NCI-H146 (cell line): ENCODE data around the gene TPRA1.
"Not testable (repeated sequence)": the region's sequence is repeated elsewhere in the genome, so short reads cannot be mapped to it uniquely, and the experiment has no call there.

Source experiments
- DNase-seq: peaks from one replicate; lab custom pipeline; 2025; lab: John Stamatoyannopoulos, UW

TPRA1 gene

GRCh38 chr3:127536830-127537812, 53.4 kb downstream of the TPRA1 start:
- peak; percentile 31 for DNase-seq

DNA sequence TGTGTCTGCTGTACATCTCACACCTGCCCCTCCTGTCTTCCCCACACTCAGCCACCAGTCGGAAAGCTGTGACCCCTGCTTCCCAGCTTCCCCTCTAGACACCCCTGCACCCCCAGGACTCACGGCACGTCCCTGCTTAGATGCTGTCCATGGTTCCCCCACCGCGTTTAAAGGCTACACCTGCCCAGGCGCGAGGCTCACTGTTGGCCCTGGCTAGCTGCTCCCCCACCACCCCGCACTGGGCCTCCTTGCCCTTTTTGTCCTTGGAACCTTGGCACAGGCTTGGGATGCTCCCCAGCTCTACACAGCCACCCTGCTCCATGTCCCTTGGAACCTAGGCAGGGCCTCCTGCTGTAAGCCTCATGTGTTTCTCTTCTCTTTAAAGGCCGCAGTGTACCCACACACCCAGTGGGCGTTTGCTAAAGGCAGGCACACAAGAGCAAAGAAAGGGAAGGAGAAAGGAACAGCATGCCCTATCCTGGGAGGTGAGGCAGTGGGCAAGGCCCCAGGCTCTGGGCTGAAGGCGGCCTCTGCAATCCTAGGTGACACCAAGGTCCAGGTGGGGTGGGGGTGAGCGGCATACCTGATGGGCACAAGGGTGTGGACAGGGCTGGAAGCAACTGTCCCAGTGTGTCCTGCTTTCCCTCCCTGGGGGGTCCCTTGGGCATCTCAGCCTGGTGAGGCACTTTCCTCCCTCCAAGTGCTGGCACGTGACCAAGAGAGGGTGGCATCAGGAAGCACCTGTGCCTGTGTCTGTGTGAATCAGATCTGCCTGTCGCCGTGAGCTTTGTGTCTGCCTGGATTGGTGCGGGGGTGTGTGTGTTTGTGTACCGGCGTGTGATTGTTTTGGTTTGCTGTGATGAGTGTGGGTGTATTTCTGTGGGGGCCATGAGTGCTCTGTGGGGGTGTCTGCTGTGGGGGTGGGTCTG, 54.4 kb downstream of the TPRA1 start:
- DNase-seq = no peak

DNA sequence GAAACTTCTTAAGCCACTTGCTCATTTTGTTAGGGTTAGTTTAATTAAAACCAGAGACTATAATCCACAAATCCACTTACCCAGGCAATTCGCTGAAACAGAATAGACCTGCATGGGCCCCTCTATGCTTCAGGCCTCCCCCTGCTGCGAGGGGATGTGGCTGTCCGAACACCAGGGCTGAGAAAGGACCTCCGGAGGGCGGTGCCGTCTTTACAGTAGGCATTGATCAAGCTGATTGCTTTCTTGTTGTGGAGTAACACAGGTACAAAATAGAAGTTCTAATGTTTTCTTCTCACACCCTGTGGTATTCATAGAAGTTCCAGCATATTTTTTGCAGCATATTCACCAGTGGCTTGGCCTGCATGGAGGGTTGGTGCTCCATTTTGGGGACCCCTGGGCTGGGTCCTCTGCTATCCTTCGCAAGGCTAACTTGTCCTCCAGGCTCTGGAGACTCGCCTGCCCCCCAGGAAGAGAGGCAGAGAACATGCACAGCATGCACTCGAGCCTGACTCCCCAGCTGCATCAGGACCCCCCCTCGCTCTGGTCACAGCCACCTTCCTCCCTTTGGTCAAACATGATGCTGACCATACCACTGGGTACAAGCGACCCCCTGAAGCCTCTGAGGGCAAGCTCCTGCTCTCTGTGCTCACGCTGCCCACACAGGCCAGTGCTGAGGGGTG, 55.3 kb downstream of the TPRA1 start:
- no peak for DNase-seq

DNA sequence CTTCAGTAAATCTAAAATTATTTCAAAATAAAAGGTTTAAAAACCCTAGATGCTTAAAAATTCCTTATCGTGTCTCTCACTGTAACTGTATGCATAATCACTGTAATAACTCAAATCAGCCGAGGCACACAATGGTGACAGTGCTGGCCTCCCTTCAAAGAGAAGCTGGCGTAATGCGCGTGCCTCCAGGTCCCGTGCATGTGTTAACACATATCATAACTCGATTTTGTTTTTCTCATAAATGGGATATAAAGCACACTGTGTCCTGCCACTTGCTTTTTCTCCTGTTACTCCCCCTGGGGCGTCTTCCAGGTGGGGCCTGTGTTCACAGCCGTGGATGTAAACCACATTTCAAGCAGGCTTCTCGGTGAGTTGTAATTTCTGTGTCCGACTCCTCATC, 56.0 kb downstream of the TPRA1 start:
- DNase-seq = no peak

DNA sequence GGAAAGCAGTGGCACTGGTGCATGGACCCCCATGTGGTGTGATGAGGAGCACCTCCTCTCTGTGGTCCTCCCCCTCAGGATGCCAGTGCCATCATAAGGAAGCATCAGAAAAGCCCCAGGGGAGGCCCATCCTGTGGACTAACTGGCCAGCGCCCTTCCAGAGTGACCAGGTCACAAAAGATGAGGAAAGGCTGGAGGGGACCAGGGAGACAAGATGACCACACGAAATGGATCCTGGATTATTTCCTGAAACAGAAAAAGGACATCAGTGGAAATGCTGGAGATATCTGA, 56.4 kb downstream of the TPRA1 start:
- DNase-seq = no peak

- DNase-seq = no peak
Measured at GRCh38 chr3:127532561-127533203, 57.9 kb downstream of the TPRA1 start.

DNA sequence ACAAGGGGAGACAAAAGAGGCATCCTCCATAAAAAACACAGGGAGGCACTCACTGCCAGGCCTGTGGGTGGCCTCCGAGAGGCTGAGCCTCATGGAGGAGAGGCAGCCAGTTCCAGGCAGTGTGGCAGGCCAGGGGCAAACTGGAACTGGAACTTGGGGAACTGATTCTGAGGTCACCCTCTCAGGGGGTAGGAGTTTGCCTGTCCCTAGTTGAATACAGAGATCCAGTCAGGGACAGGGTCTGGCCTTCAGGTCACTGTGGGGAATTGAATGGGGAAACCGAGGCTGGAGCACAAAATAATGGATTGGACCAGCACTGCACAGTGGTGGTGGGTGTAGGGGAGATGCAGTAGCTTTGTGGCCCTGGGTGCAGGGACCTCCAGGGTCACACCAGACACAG, 58.7 kb downstream of the TPRA1 start:
- no peak for DNase-seq

DNA sequence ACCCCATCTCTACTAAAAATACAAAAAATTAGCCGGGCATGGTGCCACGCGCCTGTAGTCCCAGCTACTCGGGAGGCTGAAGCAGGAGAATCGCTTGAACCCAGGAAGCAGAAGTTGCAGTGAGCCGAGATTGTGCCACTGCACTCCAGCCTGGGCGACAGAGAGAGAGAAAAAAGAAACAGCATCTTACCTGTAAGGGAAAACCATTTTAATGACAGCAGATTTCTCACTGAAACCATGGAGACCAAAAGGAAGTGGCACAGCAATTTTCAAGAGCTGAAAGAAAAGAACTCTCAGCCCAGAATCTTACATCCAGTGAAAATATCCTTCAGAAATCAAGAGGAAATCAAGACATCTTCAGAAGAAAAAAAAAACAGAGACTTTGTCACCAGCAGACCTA, 59.7 kb downstream of the TPRA1 start:
- DNase-seq = not testable (repeated sequence)

DNA sequence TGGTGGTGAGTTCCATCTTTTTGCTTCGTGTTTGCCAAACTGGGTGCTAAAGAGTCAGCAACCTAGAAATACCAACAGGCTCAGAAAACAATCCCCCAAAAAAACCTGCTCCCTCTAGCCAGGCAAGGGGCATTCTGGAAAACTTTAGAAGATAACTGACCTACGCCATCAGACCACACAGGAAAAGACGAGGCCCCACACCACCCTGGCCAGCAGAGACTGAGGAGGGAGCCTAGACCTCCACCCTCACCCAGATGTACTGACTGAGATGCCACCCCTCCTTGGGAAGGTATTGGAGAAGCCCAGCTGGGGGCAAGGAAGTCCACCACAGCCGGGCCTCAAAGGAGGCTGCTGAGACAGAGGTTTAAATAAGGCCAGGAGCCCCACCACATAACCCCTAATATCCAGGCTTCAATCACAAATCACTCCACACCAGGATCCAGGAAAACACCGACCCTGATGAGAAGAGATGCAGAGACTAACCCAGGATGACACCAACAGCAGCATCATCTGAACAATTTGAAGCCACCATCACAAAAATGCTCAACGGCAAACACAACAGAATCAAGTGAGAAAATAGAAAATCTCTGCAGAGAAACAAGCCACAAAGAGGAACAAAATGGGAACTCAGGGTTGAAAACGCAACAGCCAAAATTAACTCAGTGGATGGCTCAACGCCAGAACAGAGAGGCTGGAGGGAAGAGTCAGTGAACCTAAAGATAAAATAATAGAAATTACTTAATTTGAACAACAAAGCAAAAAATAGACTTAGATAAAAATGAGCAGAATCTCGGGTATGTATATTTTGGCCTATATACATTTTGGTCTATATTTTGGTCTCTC, 61.0 kb downstream of the TPRA1 start:
- no peak for DNase-seq

GRCh38 chr3:127525373-127525772, 65.2 kb downstream of the TPRA1 start:
- peak; percentile 66 for DNase-seq

DNA sequence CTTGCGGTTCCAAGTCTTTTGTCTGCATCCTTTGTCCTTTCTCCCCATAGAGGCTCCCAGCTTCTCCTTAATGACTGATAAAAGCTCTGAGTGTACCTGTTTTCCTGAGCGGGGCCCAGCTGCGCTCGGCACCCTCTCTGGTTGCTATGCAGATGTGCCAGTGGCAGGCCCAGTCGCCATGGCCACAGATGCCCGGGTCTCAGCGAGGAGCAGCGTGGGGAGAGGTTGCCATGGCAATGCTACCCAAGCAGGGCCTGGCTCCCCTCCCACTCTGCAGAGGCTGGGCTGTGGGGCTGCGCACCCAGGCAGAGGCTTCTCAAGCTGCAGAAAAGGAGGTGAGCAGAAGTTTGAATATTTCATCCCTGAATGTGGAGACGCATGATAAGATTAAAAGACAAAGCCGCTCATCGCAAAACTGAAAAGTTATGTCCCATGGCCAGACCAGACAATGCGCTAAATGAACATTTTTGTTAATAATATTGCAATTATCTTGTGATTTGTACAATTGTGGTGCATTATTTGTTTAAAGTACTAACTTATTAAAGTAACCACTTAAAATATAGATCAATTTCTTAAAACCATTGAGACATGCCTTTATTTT, 66.1 kb downstream of the TPRA1 start:
- peak; percentile 78 for DNase-seq
